MG63 (cell line): ENCODE data around the gene DOCK10. TPM values are rescaled to one million over a fixed set of nuclear protein-coding genes. Genes with fewer than 3 reads are reported as not detected.
"Not testable (repeated sequence)": the region's sequence is repeated elsewhere in the genome, so short reads cannot be mapped to it uniquely, and the experiment has no call there.

Source experiments
- DNase-seq: peaks from one replicate; pipeline ENCODE4 v3.0.0-alpha.2; 2020
- H3K27me3 ChIP-seq: fragments of 250-450 bp; sonication (Bioruptor Pico); 2 replicates; pipeline ENCODE4 v1.5.1; 2020; ENCODE audit warnings: mild to moderate bottlenecking, moderate library complexity
- H3K36me3 ChIP-seq: fragments of 250-450 bp; sonication (Bioruptor Pico); 2 replicates; pipeline ENCODE4 v1.5.1; 2020; ENCODE audit warnings: mild to moderate bottlenecking, moderate library complexity
- H3K4me3 ChIP-seq: fragments of 250-450 bp; sonication (Bioruptor Pico); 2 replicates; pipeline ENCODE4 v1.5.1; 2020; ENCODE audit warnings: mild to moderate bottlenecking, moderate library complexity
- H3K9me3 ChIP-seq: fragments of 250-450 bp; sonication (Bioruptor Pico); 2 replicates; pipeline ENCODE4 v1.5.1; 2020; ENCODE audit warnings: mild to moderate bottlenecking, moderate library complexity
- total RNA-seq: library from RNA; depleted of rRNA; stranded (reverse); fragments of >200 nt; shearing (Covaris generic); gene quantifications from 2 replicates; pipeline ENCODE4 v1.2.3, GENCODE V29; 2014; ENCODE audit warnings: low replicate concordance

Gene DOCK10
- total RNA-seq, 1 experiment from 2014 or later: 10.1 TPM

DNA sequence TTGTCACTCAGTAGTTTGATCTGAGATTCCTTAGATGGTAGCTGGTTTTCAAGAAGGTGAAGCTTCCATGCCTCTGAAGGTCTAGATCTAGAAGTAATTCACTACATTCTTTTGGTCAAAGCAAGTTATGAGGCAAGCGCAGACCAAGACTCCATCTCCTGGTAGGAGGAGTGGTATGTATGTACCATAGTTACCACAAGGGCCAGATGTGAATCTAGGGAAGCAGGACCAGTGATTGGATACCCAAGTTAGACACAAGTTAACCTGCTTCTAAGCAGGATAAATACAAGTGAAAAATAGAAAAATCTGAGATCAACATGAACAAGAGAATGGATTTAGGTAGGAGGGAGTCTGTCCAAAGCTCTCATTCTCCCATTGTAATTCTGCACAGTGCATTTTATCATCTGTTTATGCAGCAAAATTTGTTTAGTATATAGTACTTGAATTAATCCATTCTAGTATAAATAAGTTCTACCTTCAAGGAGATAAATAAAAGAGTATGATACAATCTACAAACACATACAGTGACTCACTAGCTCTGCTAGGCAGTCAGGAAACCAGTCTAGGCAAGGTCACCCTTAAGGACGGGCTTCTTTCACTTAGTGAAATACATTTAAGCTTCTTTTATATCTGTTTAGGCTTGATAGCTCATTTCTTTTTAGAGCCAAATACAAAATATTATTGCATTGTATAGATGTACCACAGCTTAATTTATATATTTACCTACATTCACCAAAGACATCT is 14.2 kb upstream of the DOCK10 start:
- no peaks in the 10 kb centered on the region; the same call in none of the 2 replicates for H3K9me3 ChIP-seq
- DNase-seq: no peak
- no peak overlapping the region for H3K4me3 ChIP-seq
- H3K27me3 ChIP-seq: no peaks in the 10 kb centered on the region
- no peaks in the 10 kb centered on the region for H3K36me3 ChIP-seq

DNA sequence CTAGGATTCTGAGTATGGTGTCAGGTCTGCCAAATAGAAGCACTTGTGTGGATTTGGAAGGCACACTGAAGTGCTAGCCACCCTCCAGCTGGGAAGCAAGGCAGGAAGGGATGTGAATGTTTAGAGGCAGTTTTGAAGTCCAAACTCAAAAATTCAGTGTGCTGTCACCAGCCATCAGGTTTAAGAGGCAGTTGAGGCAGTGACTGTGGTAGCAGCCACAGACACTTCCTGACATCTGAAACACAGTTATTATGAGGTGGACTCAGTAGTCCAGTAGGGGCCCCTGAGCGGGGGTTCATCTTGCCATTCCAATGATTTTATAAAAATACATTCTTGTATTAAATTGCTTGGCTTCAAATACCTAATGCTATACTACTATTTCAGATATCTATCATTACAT is 13.4 kb upstream of the DOCK10 start:
- Histone ChIP-seq H3K36me3 (no peaks in the 10 kb centered on the region), H3K9me3 (no peaks in the 10 kb centered on the region; the same call in none of the 2 replicates), H3K27me3 (no peaks in the 10 kb centered on the region), H3K4me3 (no peak overlapping the region)
- DNase-seq: no peak

DNA sequence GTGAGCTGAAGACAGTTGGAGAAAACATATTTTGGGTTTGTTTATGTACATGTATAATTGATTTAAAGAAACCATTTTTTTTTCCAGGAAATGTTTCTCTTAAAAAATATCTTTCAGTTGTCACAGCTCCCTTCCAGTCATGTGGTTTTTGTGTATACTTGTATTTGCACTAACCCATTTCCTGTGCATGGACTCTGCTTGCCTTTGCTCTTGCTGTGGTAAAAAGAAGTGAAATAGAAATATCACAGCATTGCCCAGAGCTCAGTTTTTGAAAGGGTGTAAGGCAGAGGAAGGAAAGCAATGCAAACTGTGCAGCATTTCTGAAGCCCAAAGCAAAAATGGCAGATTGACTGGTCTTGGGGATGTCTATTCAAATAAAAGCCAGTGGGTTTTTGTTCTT is 10.4 kb upstream of the DOCK10 start:
- no peak for DNase-seq
- Histone ChIP-seq H3K9me3 (no peaks in the 10 kb centered on the region), H3K4me3 (no peak overlapping the region), H3K36me3 (no peaks in the 10 kb centered on the region), H3K27me3 (no peaks in the 10 kb centered on the region)

DNA sequence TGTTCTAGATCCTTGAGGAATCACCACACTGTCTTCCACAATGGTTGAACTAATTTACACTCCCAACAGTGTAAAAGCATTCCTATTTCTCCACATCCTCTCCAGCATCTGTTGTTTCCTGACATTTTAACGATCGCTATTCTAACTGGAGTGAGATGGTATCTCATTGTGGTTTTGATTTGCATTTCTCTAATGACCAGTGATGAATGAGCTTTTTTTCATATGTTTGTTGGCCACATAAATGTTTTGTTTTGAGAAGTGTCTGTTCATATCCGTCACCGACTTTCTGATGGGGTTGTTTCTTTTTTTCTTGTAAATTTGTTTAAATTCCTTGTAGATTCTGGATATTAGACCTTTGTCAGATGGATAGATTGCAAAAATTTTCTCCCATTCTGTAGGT is 5.2 kb upstream of the DOCK10 start:
- not testable (repeated sequence) for H3K9me3 ChIP-seq, DNase-seq, H3K4me3 ChIP-seq, H3K36me3 ChIP-seq, H3K27me3 ChIP-seq

DNA sequence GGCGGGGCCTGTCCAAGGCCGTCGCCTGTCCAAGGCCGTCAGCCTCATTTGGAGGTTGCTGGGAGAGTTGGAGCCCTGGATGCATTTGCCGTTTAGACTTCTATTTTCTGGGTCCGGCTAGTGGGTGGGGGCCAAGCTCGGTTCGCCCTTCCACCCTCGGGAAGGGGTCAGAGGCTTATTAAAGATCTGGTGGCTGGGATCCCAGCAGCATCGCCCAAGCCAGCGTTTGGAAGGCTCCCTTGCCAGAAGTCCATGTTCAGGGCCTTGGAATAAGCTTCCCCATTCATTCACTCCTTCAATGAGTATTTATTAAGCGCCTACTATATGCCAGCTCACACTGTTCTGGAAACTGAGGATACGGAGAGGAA is 516 bp upstream of the DOCK10 start:
- Histone ChIP-seq H3K4me3 (peak overlapping the region; percentile 79), H3K9me3 (no peaks in the 10 kb centered on the region), H3K36me3 (0 out of 2 replicates have a peak, but pooled peaks cover 2% of the 10 kb centered on the region), H3K27me3 (no peaks in the 10 kb centered on the region)
- no peak for DNase-seq

DNA sequence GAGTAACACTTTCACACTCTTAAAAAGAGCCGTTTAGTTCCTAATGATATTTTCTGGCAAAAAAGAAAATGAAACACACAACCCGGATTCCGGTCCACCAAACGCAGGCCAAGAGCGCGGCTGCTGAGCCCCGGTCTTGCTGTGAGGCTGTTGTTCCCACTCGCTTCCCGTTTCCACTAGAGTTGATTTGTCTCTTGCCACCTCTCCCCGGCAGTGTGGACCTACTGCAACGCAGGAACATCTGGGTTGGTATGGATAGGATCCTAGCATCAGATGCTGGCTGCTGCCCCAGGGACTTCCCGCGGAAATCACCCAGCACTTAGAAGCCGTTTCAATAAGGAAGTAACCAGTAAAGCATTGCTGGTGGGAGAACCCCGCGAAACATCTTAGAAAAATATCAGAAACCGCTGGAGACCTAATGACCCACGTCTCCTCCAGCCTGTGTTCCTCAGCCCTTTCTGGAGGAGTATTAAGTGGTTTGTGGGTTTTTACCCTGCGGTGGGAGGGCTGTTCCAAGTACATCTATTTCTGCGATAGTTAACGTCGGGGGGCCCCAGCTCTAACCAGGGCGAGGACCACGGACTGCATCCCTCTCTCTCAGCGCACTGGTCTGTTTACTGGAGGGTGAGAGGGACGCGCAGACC is 939 bp downstream of the DOCK10 start:
- DNase-seq: peak; percentile 52
- Histone ChIP-seq H3K27me3 (no peaks in the 10 kb centered on the region), H3K36me3 (0 out of 2 replicates have a peak, but pooled peaks cover 2% of the 10 kb centered on the region), H3K9me3 (no peaks in the 10 kb centered on the region), H3K4me3 (peak overlapping the region; percentile 79)

DNA sequence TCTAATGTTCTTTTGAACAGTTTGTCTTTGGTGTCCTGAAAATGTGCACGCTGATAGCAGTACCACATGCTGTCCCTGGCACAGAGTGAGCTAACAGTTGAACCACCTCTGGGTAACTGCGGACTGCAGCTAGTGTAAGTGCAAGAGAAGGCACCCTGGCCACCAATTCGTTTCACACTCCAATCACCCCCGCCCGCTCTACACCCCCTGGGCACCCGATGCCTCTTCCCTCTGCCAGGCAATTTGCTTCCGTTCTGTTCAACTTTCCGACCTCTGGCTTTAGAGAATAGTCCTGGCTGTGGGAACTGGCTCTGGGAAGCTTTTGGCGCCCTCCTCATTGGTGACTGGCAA is 1.4 kb downstream of the DOCK10 start:
- peak; percentile 47 for DNase-seq
- Histone ChIP-seq H3K9me3 (no peaks in the 10 kb centered on the region), H3K27me3 (no peaks in the 10 kb centered on the region), H3K36me3 (0 out of 2 replicates have a peak, but pooled peaks cover 2% of the 10 kb centered on the region), H3K4me3 (peak overlapping the region; percentile 79)

DNA sequence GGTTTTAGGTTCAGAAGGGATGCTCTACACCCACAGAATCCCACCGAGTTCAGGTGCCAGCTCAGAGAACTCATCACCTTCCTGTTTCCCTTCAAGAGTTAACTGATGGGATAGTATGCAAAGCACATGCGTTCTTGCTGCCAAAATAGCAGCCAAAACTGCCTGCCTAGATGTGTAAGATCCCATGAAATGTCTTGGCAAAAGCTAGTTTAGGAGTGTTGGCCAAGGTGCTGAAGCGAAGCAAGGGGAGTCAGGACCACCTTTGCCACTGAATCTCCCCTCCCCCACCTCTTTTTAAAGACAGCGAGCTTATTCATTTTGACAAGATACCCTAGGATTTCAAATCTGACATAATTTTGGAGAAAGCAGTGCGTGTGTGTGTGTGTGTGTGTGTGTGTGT is 2.1 kb downstream of the DOCK10 start:
- no peak for DNase-seq
- no peaks in the 10 kb centered on the region for H3K9me3 ChIP-seq

DNA sequence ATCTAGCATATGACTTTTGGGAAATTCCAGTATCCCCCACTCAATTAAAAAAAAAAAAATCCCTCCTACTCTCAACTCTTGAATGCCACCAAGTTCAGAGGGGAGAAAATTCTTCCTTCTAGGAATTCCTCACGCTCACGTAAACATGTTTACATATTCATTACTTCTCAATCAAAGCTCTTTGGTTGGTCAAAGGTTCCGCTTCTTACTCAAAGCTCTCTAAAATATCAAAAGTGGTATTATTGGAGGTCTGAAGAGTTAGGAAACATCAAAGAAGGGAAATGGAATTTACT is 4.1 kb downstream of the DOCK10 start:
- no peaks in the 10 kb centered on the region for H3K27me3 ChIP-seq

More for the DNA sequence above, 2.1 kb downstream of the DOCK10 start:
- Histone ChIP-seq H3K27me3 (no peaks in the 10 kb centered on the region), H3K4me3 (no peak overlapping the region), H3K36me3 (0 out of 2 replicates have a peak, but pooled peaks cover 2% of the 10 kb centered on the region)

DNA sequence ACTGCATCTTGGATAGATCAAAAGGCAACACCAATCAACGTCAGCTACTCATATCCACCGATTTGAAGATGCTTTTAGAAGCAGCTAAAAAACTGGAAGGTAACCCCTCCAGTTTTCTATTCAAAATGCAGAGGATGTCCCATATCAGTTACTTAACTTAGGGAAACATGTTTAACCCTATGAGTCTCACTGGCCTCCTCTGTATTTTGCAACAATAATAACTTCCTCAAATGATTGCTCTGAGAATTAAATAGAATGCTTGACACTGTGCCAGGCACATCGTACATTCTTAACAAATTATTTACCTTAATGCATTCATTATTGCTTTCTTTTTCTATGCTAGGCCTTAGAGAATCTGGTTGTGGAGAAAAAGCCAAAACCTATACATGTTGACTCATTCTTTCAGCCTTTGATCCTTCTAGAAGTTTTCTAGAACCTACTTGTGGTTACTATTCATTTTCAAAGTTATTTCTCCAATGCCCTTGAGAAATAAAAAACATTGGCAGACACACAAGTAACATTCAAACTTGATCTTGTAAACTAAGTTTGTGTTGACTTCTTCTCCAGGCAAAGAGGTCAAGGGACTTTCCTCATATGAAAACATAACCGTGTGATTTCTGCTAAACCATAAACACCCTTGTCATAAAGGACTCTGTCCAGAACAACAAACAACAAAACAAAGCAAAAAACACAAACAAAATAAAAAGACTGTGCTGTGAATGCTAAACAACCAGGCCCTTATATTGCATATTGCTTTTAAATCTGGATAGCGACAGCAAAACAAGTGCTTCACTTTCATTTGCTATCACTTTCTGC is 4.6 kb downstream of the DOCK10 start:
- Histone ChIP-seq H3K36me3 (0 out of 2 replicates have a peak, but pooled peaks cover 2% of the 10 kb centered on the region), H3K27me3 (no peaks in the 10 kb centered on the region), H3K4me3 (no peak overlapping the region), H3K9me3 (no peaks in the 10 kb centered on the region)
- no peak for DNase-seq

More for the DNA sequence above, 4.1 kb downstream of the DOCK10 start:
- Histone ChIP-seq H3K4me3 (no peak overlapping the region), H3K36me3 (0 out of 2 replicates have a peak, but pooled peaks cover 2% of the 10 kb centered on the region), H3K9me3 (no peaks in the 10 kb centered on the region)
- no peak for DNase-seq

DNA sequence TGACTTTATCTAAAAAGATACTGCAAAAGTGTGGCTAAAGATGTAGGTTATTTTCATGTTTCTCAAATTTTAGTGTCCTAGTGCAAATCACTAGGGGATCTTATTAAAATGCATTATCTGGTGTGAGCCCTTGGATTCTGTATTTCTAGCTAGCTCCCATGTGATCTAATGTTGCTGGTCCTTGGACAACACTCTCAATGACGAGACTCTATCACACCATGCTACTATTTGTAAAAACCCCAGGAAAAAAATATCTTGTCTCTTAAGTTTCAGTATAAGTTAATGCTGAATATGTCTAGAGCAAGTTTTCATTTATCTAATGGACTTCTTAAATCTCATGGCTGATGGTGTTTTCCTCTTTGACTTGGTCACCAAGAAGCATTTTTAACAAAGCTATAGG is 5.8 kb downstream of the DOCK10 start:
- Histone ChIP-seq H3K9me3 (no peaks in the 10 kb centered on the region), H3K27me3 (no peaks in the 10 kb centered on the region), H3K36me3 (0 out of 2 replicates have a peak, but pooled peaks cover 2% of the 10 kb centered on the region), H3K4me3 (no peak overlapping the region)
- DNase-seq: no peak

DNA sequence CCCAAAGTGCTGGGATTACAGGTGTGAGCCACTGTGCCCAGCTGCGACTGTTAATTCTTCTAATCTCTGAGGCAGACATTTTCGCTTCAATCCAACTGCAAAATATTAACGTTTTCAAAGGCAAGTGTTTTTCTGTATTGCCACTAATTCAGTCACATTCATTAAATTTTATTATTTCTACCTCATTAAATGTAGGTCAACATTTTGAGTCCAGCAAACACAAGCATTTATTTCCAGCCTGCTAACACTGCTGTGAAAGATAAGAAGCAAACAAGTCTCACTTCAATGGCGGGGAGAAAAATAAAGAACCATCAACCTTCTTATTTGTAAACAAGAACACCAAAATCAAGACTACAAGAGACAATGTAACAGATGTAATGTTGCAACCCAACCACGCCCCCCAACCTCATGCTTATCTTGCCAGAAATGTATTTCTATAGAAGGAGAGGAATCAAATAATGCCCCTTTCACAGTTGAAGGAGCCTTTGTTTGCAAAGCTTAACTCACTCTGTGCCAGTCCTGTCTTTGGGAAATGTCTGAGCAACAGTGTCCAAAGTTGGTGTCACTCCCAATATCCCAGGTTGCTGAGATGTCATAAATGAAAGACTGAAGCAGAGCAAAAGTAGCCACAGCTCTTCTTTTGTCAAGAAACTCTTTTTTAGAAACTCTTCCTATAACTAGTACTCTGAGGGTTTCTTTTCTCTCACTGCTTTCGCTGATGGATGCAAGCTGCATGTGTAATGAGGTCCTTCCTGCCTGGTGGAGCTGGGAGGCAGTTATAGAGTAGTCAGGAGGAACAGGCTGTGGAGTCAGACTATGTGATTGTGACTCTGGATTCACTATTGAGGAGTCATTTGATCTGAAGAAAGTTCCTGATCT is 8.6 kb downstream of the DOCK10 start:
- Histone ChIP-seq H3K9me3 (no peaks in the 10 kb centered on the region), H3K36me3 (no peaks in the 10 kb centered on the region), H3K27me3 (no peaks in the 10 kb centered on the region), H3K4me3 (no peak overlapping the region)
- no peak for DNase-seq

DNA sequence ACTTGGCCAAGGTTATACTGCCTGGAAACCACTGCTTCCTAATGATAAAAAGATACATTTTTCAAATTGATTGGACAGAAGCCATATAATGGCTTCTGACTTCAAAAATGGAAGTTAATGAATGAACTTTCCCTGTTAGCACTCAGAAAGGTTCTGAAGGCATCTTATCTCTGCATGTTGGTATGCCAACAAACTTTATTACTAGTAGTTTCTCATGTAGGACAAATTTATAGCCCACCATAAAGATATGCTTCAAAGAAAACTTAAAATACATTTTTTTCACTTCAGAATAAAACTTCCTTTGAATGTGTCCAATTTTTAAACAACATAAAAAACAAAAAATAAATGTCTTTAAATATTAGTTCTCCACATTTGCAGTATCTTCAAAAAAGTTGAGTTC is 10.0 kb downstream of the DOCK10 start:
- no peaks in the 10 kb centered on the region for H3K9me3 ChIP-seq
- DNase-seq: no peak
- no peaks in the 10 kb centered on the region for H3K27me3 ChIP-seq
- H3K36me3 ChIP-seq: no peaks in the 10 kb centered on the region
- H3K4me3 ChIP-seq: no peak overlapping the region

DNA sequence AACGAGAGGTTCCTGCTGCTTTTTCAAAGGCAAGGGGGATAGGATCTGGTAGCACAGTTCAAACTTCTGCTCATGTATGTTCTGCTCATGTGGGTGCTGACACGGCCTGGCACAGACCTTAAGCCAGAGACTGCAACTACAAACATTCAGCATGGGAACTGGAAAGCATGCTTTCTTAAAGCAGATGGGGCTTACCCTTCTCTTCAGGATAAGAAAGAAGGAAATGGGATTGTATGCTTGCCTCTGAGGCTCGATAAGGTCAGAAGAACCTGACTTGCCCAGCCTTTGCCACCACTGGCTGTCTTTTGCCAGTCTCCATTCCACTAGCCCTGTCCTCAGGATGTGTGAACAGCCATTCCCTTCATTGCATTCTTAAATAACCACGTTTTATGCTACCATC is 10.7 kb downstream of the DOCK10 start:
- Histone ChIP-seq H3K4me3 (no peak overlapping the region), H3K36me3 (no peaks in the 10 kb centered on the region)

DNA sequence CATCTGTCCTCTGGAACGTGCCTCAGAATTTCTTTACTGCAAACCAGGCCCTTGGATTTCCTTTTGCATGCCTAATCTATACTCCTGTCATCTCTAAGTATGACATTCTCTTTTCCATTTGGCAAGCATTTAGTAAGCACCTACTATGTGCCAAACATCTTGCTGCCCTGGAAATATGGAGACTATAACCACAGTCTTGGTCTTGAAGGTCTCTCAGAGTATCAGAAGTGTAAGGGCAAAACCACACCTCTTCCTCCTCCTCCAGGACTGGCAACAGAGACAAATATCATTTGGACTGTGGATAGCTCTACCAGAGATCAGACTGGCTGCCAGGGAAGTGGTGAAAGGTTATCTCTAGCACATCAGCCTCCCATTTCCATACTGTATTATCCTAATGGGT is 11.4 kb downstream of the DOCK10 start:
- Histone ChIP-seq H3K36me3 (no peaks in the 10 kb centered on the region), H3K9me3 (no peaks in the 10 kb centered on the region), H3K4me3 (no peak overlapping the region), H3K27me3 (no peaks in the 10 kb centered on the region)
- DNase-seq: no peak

More for the DNA sequence above, 10.7 kb downstream of the DOCK10 start:
- no peak for DNase-seq
- H3K9me3 ChIP-seq: no peaks in the 10 kb centered on the region
- H3K27me3 ChIP-seq: no peaks in the 10 kb centered on the region

DNA sequence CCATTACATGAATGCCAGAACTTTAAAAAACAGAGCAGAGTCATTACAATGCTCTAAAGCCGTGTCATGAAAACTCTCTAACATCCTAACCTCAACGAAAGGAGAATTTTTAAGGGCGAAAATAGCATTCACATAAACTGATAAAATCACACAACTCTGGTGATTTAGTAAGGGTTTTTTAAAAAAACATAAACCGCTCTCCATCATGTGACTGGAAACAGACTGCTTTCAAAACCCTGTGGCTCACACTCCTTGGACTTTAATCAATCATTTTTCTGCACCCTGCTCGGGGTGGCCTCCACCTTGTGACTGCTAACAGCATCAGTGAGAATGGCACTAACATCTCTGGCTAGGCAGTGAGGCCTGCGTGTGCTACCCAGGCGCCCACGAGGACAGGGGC is 12.1 kb downstream of the DOCK10 start:
- Histone ChIP-seq H3K4me3 (no peak overlapping the region), H3K9me3 (no peaks in the 10 kb centered on the region), H3K27me3 (no peaks in the 10 kb centered on the region), H3K36me3 (no peaks in the 10 kb centered on the region)
- DNase-seq: no peak
